T-helper 1 cell treated with Interleukin-12 subunit alpha and Interleukin-12 subunit beta and Interleukin-4 antibody, amounts not matched to agents 30 ng/mL and 1 ng/mL, for 36 hours (primary cell): ENCODE results near the gene SRPK2. TPM values are rescaled to one million over a fixed set of nuclear protein-coding genes. Genes with fewer than 3 reads are reported as not detected.

Source experiments
- intact Hi-C: fragments of 100-400 bp; cut with micrococcal nuclease; formaldehyde crosslinking; loops from one replicate; pipeline ENCODE4 v1.15.1; 2024
- total RNA-seq: library from RNA; stranded (reverse); gene quantifications from 2 replicates; pipeline ENCODE4 v1.2.3, GENCODE V29; 2022

The SRPK2 gene
- total RNA-seq, 1 donor from 2014 or later: 44.2 TPM

DNA sequence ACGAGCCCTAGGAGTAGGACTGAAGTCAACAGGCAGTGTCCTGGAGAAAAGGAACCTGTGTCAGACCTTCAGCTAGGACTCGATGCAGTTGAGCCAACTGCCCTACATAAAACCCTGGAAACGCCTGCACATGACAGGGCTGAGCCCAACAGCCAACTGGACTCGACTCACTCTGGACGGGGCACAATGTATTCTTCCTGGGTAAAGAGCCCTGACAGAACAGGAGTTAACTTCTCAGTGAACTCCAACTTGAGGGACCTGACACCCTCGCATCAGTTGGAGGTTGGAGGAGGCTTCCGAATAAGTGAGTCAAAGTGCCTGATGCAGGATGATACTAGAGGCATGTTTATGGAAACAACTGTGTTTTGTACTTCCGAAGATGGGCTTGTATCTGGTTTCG, 281.3 kb downstream of the SRPK2 start:
- intact Hi-C loops: no loop called here

DNA sequence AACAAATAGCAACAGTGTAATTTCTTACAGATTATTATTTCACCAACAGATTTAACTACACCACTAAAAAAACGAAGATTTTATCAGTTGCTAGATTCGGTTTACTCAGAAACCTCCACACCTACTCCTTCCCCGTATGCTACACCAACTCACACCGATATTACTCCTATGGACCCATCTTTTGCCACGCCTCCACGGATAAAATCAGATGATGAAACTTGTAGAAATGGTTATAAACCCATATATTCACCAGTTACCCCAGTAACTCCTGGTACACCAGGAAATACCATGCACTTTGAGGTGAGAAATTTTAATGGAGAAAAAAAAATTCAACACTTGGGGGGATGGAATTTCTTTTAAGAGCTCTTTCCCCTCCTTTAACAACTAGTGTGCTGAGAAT, 282.2 kb downstream of the SRPK2 start:
- intact Hi-C loops: no loop called here

DNA sequence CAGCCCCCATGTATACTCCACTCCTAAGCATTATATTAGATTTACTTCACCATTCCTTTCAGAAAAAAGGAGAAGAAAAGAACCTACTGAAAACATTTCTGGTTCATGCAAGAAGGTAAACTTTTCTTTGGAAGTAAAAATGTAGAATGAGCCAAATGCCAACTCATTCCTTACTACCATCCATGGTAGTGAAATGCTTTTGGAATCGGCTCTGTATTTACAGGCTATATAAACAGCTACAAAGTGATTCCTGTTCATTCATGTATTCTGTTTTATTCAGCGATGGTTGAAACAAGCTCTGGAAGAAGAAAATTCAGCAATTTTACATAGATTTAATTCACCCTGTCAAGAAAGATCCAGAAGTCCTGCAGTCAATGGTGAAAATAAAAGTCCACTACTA, 283.1 kb downstream of the SRPK2 start:
- intact Hi-C loops: no loop called here

DNA sequence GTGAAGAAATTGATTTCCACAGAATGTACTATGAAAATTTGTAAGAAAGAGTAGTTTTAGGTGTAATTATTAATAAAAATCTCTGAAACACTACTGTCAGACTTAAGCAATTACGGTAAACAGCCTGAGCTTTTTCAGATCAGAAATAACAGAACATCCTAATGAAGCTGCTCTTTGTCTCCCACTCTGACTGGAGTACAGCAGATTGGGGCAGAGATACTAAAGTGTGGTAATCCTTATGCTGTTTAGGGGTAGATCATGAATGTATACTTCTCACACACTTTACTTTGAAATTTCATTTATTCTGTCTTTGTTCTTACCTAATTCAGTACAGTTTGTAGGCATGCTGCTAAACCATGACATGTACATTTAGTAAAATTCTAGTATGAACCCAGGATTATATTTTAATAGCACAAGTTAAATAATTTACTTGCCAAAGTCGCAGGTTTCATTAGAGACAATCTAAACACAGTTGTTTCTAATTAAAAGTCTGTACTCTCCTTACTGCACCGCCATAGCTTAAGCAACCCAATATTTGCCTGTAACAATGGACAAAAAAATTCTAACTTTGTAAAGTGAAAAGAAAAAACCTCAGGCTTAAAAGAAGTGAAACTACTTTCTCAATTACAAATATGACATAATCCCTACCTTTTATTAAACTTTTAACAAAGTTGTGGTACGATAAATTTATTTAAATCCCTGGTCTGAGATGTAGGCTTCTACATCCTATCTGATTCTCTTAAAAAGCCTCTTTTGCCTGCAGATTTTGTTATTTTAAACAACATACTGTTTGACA, 286.0 kb downstream of the SRPK2 start:
- intact Hi-C loops: loop anchor here (5.0 kb wide), 2 partner anchors 40 to 485 kb away; no protein-coding TSS in a partner anchor

DNA sequence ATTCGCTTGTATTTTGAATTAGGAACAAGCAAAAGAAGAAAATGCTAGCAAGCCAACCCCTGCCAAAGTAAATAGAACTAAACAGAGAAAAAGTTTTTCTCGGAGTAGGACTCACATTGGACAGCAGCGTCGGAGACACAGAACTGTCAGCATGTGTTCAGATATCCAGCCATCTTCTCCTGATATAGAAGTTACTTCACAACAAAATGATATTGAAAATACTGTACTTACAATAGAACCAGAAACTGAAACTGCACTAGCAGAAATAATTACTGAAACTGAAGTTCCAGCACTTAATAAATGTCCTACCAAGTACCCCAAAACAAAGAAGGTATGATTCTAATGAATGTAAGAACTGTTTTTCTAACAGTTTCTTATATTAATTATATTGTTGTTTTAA, 286.9 kb downstream of the SRPK2 start:
- intact Hi-C loops: loop anchor here (5.0 kb wide), 2 partner anchors 40 to 485 kb away; no protein-coding TSS in a partner anchor

DNA sequence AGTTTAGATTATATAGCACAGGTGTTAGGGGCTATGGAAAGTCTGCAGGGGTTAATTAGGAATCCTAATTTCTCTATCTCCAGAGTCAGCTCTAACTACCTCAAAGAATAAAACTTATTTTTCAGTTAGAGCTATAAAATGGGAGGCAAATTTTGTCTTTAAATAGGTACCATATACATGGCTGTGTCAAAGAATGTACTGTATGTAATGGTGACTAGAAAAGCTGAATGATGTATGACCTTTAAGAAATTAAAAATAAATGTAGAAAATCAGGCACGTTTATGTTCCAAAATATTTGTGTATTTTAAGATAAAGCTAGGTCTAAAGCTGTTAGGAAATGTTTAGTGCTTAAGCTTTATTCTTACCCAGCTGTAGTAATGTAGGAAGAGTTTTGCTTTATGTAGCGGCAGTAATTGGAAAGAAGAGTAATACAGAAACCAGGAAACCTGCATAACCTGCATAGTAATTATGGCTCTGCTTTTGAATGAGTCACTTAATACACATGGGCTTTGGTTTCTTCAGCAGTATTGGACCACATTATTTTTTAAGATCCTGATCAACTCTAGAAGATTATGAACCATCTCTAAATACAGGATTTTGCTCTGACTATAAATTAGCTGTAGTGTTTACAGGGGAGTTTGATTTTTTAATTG, 289.7 kb downstream of the SRPK2 start:
- intact Hi-C loops: loop anchor here (2.0 to 5.0 kb wide), 2 partner anchors 117 to 176 kb away; no protein-coding TSS in a partner anchor

DNA sequence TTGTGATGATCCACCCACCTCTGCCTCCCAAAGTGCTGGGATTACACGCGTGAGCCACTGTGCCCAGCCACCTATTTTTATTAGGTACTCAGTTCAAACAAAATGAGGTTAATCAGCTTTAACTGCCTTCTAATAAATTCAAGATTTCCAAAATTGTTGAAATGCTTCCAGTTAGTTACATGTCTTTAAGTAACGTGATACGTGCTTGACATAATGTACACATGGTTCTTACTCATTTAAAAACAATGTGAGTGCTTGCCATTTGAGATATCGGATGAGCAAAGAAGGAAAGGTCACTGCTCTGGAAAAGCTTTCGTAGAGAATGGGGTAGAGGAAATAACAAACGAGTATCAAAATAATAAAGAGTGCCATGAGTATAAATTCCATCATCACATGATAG, 291.1 kb downstream of the SRPK2 start:
- intact Hi-C loops: loop anchor here (2.0 to 5.0 kb wide), 2 partner anchors 115 to 175 kb away; no protein-coding TSS in a partner anchor

DNA sequence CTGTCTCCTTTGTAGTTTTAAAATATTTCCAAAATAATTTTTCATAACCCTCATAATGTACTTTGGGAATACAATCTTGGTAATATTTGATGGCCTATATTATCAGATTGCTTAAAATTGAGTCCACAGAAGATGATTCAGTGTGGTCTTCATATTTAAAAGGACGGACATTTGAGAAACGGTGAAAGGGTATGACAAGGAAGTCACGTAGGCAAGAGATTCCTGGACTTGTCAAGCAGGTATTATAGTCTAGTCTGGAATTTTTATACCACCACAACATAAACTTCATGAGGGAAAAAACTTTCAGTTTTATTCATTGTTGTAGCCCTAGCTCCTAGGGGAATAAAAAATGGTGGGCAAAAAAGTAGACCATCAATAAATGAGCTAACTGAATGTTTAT, 292.4 kb downstream of the SRPK2 start:
- intact Hi-C loops: loop anchor here (5.0 kb wide), 1 partner anchor 114 kb away; no protein-coding TSS in a partner anchor

DNA sequence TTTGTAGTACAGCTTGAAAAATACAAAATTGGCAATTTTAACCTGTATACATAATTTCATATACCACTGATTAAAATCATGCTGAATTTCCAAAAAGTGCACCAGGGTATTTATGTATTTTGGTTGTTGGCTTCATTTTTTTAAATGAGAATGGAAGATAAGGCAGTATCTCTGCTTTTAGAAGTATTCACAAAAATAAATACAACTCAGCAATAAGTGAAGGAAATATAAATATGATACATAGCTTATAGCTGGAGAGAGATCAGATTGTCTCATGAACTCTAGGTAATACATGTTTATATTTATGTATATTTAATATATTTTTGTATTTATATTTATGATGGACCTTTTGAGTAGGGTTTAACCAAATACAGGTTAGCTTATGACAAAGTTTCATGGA, 293.8 kb downstream of the SRPK2 start:
- intact Hi-C loops: loop anchor here (1.0 to 5.0 kb wide), 2 partner anchors 113 to 172 kb away; no protein-coding TSS in a partner anchor

DNA sequence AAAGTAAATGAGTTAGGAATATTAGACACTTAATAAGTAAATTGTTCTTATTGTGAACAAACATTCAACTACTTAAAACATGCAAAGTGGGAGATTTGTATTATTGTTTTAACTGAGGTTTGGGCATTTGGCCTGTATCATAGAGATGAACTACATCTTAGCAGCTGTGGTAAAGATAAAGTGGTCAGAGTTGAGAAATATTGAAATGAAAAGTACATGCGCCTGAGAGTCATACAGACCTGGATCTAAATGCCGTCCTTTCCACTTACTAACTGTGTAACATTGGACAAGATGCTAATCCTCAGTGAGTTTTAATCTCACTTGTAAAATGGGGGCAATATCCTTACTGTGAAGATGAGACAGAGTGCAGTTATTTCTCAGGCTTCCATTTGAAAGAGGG, 300.3 kb downstream of the SRPK2 start:
- intact Hi-C loops: loop anchor here (1.0 kb wide), 1 partner anchor 11 kb away; no protein-coding TSS in a partner anchor

DNA sequence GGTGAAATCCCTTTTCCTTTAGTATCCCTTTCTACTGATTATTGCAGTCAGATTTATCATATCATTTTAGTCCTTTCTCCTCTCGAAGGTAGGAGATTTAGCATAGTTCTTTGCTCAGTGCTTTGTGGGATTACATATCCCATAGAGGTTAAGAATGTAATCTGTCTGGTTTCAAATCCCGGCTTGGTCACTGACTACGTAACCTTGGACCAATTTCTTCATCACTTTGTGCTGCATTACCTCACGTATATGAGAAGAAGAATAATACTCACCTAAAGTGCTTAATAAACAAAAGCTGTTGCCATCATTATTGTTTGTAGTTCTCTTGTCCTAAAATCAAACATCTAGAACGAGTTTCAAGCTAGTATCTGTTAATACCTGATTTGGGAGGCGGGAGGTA, 300.7 kb downstream of the SRPK2 start:
- intact Hi-C loops: loop anchor here (1.0 kb wide), 1 partner anchor 11 kb away; no protein-coding TSS in a partner anchor

DNA sequence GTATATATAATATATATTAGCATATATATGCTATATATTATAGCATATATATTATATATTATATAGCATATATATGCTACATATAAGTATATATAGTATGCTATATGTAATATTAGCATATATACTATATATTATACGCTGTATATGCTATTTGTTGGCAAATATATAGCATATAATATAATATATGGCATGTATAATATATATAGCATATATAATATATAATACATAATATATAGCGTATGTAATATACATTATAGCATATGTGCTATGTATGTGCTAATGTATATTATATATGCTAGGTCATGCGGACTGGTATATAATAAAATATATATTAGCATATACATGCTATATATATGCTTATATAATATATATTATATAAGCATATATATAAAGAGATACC, 301.9 kb downstream of the SRPK2 start:
- intact Hi-C loops: no loop called here

DNA sequence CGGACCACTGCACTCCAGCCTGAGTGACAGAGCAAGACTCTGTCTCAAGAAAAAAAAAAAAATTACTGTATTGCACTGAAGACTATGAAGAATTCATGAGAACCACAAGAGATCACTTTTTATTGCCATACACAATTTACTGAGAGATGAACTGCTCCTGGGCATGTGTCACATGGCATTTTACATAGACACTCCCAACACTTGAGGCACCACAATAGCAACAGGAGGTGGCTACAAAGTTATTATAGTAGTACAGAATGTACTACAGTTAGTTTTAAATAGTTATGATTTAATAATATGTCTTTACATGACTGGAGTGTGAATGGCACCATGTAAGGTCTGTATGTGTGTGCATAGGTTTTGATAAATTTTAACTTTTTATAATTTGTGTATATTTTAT, 304.1 kb downstream of the SRPK2 start:
- intact Hi-C loops: no loop called here

DNA sequence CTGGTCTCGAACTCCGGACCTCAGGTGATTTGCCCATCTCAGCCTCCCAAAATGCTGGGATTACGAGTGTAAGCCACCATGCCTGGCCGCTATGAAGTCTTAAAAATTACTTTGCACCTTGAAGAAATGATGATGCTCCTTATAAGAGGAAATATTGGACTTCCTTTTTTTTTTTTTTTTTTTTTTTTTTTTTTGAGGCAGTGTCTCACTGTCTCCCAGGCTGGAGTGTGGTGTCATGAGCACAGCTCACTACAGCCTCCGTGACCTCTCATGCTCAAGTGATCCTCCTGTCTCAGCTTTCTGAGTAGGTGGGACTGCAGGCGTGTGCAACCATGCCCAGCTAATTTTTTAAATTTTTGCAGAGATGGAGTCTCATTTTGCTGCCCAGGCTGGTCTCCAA, 309.4 kb downstream of the SRPK2 start:
- intact Hi-C loops: loop anchor here (5.0 kb wide), 1 partner anchor 33 kb away; no protein-coding TSS in a partner anchor

DNA sequence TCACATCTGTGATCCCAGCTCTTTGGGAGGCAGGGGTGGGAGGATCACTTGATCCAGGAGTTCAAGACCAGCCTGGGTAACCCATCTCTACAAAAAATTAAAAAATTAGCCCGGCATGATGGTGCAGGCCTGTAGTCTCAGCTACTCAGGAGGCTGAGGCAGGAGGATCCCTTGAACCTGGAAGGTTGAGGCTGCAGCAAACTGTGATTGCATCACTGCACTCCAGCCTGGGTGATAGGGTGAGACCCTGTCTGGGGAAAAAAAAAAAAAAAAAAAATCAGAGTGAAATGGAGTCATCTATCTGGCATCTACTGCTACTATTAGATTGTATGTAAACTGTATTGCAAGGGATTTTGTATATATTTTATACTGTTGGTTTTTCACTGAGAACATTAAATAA, 315.6 kb downstream of the SRPK2 start:
- intact Hi-C loops: no loop called here

DNA sequence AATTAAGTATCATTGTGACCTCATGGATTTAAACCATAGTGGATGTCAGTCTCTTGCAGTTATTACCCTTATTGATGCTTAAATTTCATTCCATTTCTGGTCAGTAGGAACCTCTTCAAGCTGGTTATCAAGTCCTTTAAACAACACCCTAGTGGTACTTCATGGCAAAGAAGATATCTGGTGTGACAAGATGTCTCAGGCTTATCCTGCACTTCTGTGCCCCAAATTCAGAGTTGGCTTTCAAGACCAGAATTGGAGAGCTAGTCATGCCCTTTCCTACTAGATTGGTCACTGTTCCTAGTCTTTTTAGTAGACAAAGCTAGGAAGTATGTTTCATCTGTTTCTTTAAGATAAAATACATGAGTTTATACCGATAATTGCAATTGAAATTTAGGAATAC, 319.8 kb downstream of the SRPK2 start:
- intact Hi-C loops: loop anchor here (5.0 kb wide), 1 partner anchor 147 kb away; no protein-coding TSS in a partner anchor

DNA sequence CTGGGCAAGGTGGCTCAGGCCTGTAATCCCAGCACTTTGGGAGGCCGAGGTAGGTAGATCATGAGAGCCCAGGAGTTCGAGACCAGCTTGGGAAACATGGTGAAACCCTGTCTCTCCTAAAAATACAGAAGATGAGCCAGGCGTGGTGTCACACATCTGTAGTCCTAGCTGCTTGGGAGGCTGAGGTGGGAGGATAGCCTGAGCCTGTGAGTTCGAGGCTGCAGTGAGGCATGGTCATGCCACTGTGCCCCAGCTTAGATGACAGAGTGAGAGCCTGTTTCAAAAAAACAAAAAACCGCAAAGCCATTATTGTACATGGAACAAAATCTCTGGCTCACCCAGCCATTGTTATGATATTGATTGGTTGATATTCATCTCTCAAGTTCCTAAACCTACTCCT, 321.0 kb downstream of the SRPK2 start:
- intact Hi-C loops: loop anchor here (5.0 kb wide), 1 partner anchor 145 kb away; no protein-coding TSS in a partner anchor

Other genes starting within 250 kb of the SRPK2 start
- 14.2 and 15.1 TPM in 2 replicates for gene PUS7, start 133.3 kb upstream of the SRPK2 start, total RNA-seq
- 24.0 and 25.6 TPM in 2 replicates for gene RINT1, start 143.3 kb upstream of the SRPK2 start, total RNA-seq
- not detected in 2 replicates for gene EFCAB10, start 192.6 kb upstream of the SRPK2 start, total RNA-seq